ENCODE data around the gene GAK. TPM values are rescaled to one million over a fixed set of nuclear protein-coding genes. Genes with fewer than 3 reads are reported as not detected.

Gene GAK
- total RNA-seq, 4 donors from 2014 or later, result 34.9 to 48.3 (median 44.5) TPM

DNA sequence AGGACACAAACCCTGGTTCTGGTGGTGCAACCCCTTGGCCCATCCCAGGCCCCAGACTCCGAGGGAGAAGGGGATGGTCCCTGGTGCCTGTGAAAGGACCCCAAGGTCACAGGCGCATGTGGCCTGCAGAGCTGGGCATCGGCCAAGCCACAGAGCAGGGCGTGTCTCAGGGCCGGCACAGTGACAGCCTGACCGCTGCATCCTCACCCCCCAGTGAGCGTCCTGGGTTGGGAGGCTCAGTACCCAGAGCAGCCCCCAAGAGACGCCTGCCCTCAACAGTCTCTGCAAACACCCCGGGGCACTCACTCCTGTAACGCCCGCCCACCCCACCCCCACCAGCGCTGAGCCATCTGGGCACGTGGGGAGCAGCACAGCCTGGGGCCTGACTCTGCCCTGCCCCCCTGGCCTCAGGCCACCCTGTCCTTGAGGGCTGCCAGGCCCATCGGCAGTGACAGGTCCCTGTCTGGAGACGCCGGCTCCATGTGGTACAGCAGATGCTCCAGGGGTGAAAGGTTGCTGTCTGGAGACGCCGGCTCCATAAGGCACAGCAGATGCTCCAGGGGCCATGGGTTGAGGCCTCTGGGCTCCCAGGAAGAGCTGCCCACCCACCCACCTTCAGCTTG, 81.7 kb downstream of the GAK start:
- DNase-seq (no peak), ATAC-seq (no peak)
- no peaks in the 10 kb centered on the region for H3K27me3 ChIP-seq

DNA sequence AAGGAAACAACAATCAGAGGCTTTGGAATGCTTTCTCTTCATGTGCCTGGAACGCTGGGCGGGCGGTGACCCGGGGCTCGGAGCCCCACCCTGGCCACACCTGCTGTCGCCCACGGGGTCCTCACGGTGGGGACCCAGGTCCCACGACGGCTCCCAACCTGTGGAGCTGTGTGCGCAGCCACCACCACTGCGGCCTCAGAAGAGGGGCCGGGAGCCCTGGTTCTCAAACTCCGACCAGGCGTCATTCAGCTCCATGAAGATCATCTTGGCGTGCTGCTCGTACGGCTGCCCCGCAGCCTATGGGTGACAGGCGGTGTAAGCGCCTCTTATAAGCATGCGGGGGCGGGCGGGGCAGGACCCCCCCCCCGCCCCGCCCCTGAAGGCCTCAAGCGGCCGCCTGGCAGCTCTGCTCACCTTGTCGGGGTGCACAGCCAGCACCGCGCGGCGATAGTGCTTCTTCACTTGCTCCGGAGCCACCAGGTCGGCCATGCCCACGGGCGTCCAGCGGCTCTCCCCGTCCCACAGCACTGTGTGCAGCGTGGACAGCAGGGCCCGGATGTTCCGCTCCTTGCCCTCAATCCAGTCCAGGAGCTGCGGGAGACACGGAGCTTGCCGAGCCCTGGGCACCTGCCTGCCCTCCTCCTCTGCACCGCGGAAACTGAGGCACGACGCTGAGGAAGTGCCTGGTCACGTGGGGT, 82.5 kb downstream of the GAK start:
- Histone ChIP-seq H3K4me3 (no peak overlapping the region), H3K27me3 (no peaks in the 10 kb centered on the region), H3K4me1 (no peaks in the 10 kb centered on the region), H3K9me3 (no peaks in the 10 kb centered on the region), H3K36me3 (peaks cover 0 to 30% of the 10 kb centered on the region in 2 donors), H3K27ac (no peak overlapping the region)
- intact Hi-C loops (cut with DNase I; ENCODE audit: low total_unique reads) (no loop called here), in situ Hi-C loops (cut with MboI; ENCODE audit: low sequenced_read_pairs in 4 of 4) (no loop called here)
- TF ChIP-seq, protein P1, sequence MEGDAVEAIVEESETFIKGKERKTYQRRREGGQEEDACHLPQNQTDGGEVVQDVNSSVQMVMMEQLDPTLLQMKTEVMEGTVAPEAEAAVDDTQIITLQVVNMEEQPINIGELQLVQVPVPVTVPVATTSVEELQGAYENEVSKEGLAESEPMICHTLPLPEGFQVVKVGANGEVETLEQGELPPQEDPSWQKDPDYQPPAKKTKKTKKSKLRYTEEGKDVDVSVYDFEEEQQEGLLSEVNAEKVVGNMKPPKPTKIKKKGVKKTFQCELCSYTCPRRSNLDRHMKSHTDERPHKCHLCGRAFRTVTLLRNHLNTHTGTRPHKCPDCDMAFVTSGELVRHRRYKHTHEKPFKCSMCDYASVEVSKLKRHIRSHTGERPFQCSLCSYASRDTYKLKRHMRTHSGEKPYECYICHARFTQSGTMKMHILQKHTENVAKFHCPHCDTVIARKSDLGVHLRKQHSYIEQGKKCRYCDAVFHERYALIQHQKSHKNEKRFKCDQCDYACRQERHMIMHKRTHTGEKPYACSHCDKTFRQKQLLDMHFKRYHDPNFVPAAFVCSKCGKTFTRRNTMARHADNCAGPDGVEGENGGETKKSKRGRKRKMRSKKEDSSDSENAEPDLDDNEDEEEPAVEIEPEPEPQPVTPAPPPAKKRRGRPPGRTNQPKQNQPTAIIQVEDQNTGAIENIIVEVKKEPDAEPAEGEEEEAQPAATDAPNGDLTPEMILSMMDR (IDR thresholded peaks at IDR 0.05 in 4 of 5, conservative IDR thresholded peaks at IDR 0.05 in 1 of 5), result no peak
- TF ChIP-seq POLR2A (IDR thresholded peaks at IDR 0.05), result no peak
- no peak for DNase-seq
- no peak for ATAC-seq

More for the DNA sequence above, 81.7 kb downstream of the GAK start:
- TF ChIP-seq POLR2A (IDR thresholded peaks at IDR 0.05), result no peak
- TF ChIP-seq, protein P1 (IDR thresholded peaks at IDR 0.05 in 4 of 5, conservative IDR thresholded peaks at IDR 0.05 in 1 of 5), result no peak
- in situ Hi-C loops (cut with MboI; ENCODE audit: low sequenced_read_pairs in 4 of 4) (no loop called here), intact Hi-C loops (cut with DNase I; ENCODE audit: low total_unique reads) (no loop called here)
- peaks cover 0 to 30% of the 10 kb centered on the region in 2 donors for H3K36me3 ChIP-seq
- H3K4me3 ChIP-seq, result no peak overlapping the region
- H3K4me1 ChIP-seq, result no peaks in the 10 kb centered on the region
- H3K9me3 ChIP-seq, result no peaks in the 10 kb centered on the region
- no peak overlapping the region for H3K27ac ChIP-seq

DNA sequence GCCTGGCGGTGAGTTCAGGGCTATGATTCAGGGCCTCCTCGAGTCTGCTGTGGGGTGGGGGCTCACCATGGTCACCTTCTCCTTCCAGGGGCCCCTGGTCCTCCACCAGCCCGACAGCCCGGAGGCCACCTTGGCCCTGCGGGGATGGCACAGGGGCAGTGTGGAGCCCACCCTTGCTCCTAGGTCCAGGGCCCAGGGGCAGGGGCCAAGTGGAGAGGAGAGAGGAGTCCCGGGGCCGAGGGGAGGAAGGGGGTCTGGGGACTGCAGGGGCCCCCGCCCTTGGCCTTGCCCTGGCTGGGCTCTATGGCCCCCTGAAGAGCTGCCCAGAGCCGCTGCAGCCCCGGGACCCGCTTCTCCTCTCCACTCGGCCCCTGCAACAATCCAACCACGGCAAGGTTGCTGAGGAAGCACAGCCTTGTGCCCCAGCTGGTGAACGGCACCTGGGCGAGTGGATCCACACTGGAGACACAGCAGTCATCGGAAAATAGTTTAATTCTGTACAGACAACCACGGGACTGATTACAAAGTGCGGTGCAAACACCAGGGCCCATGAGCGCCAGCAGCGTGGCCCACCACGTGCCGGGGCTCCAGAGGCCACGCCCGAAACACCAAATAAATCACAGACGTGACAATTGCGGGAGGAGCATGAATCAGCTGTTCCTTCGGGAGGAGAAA, 83.2 kb downstream of the GAK start:
- peaks cover 0 to 30% of the 10 kb centered on the region in 2 donors for H3K36me3 ChIP-seq
- TF ChIP-seq, protein P1 (IDR thresholded peaks at IDR 0.05 in 4 of 5, conservative IDR thresholded peaks at IDR 0.05 in 1 of 5), result no peak
- TF ChIP-seq POLR2A (IDR thresholded peaks at IDR 0.05), result no peak
- DNase-seq, result no peak
- no peak overlapping the region for H3K27ac ChIP-seq
- intact Hi-C loops (cut with DNase I; ENCODE audit: low total_unique reads) (no loop called here), in situ Hi-C loops (cut with MboI; ENCODE audit: low sequenced_read_pairs in 4 of 4) (no loop called here)
- H3K4me1 ChIP-seq, result no peaks in the 10 kb centered on the region
- ATAC-seq, result no peak
- no peak overlapping the region for H3K4me3 ChIP-seq
- H3K9me3 ChIP-seq, result no peaks in the 10 kb centered on the region
- H3K27me3 ChIP-seq, result no peaks in the 10 kb centered on the region

DNA sequence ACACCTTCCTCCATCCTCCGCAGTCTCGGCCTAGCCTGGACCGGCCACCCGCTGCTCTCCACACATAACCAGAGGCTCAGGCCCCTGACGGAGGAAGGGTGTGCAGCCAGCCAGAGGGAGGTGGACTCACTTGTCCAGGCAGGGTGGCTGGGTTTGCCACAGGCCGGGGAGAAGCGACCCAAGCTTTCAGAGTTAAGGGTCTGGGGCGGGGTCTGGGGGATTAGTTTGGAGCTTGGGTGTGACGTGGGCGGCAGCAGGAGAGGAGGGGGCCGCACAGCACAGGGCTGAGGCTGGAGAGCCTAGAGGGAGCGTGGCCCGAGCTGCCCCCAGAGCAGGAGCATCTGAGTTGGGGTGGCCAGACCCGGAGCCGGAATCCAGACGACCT, 83.8 kb downstream of the GAK start:
- intact Hi-C loops (cut with DNase I; ENCODE audit: low total_unique reads), result no loop called here
- Histone ChIP-seq H3K9me3 (no peaks in the 10 kb centered on the region), H3K36me3 (peaks cover 0 to 30% of the 10 kb centered on the region in 2 donors)

DNA sequence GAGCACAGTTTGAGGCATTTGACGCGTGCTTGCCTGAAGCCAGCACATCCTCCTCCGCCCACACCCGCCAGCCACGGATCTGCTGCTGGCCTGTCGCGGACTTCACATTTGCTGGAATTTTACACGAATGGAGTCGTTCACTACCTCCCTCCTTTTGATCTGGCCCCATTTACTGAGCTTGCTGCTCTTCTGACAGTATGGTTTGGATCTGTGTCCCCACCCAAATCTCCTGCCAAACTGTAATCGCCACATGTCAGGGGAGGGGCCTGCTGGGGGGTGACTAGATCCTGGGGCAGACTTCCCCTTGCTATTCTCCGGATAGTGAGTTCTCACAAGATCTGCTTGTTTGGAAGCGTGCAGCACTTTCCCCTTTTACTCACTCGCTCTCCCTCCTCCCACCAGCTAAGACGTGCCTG, 86.3 kb downstream of the GAK start:
- no peaks in the 10 kb centered on the region for H3K9me3 ChIP-seq
- ATAC-seq, result no peak
- H3K27me3 ChIP-seq, result no peaks in the 10 kb centered on the region
- DNase-seq, result no peak
- TF ChIP-seq, protein P1 (IDR thresholded peaks at IDR 0.05 in 4 of 5, conservative IDR thresholded peaks at IDR 0.05 in 1 of 5), result no peak
- no peak for TF ChIP-seq POLR2A (IDR thresholded peaks at IDR 0.05)
- intact Hi-C loops (cut with DNase I; ENCODE audit: low total_unique reads), result no loop called here
- peaks cover 0 to 20% of the 10 kb centered on the region in 2 donors for H3K36me3 ChIP-seq
- no peak overlapping the region for H3K4me3 ChIP-seq
- H3K4me1 ChIP-seq, result no peaks in the 10 kb centered on the region
- H3K27ac ChIP-seq, result no peak overlapping the region
- in situ Hi-C loops (cut with MboI; ENCODE audit: low sequenced_read_pairs in 4 of 4), result no loop called here

More for the DNA sequence above, 83.8 kb downstream of the GAK start:
- H3K27me3 ChIP-seq, result no peaks in the 10 kb centered on the region
- in situ Hi-C loops (cut with MboI; ENCODE audit: low sequenced_read_pairs in 4 of 4), result no loop called here
- no peaks in the 10 kb centered on the region for H3K4me1 ChIP-seq
- DNase-seq (no peak), ATAC-seq (no peak)
- H3K4me3 ChIP-seq, result no peak overlapping the region
- no peak overlapping the region for H3K27ac ChIP-seq
- no peak for TF ChIP-seq POLR2A (IDR thresholded peaks at IDR 0.05)

Data from gastrocnemius medialis (tissue), 4 donors.